Stimulated activated memory B cell treated with anti-CD40 and anti-IgM and Interleukin-4, amounts not matched to agents 10 μg/mL and 1 μg/mL and 100 μg/mL, for 72 hours (primary cell): Measurements from ENCODE around the gene DRD1.
"Not testable (repeated sequence)": the region's sequence is repeated elsewhere in the genome, so short reads cannot be mapped to it uniquely, and the experiment has no call there.

Experiments used
- ATAC-seq: fragments of 150-1000 bp; cut with Tn5 transposase; 2 replicates; pipeline ENCODE4 v1.10.0; 2021
- H3K27ac Mint-ChIP-seq: one replicate; pipeline ENCODE4 v1.8.0; 2022; ENCODE audit warnings: mild to moderate bottlenecking, mixed read lengths
- H3K27me3 Mint-ChIP-seq: one replicate; pipeline ENCODE4 v1.8.0; 2022; ENCODE audit warnings: mixed read lengths
- H3K36me3 Mint-ChIP-seq: one replicate; pipeline ENCODE4 v1.8.0; 2022; ENCODE audit warnings: mixed read lengths
- H3K4me1 Mint-ChIP-seq: one replicate; pipeline ENCODE4 v1.8.0; 2022; ENCODE audit warnings: mixed read lengths
- H3K4me3 Mint-ChIP-seq: one replicate; pipeline ENCODE4 v1.8.0; 2022; ENCODE audit warnings: mild to moderate bottlenecking, moderate library complexity, mixed read lengths
- H3K9me3 Mint-ChIP-seq: one replicate; pipeline ENCODE4 v1.8.0; 2022; ENCODE audit warnings: mixed read lengths

DRD1 gene

DNA sequence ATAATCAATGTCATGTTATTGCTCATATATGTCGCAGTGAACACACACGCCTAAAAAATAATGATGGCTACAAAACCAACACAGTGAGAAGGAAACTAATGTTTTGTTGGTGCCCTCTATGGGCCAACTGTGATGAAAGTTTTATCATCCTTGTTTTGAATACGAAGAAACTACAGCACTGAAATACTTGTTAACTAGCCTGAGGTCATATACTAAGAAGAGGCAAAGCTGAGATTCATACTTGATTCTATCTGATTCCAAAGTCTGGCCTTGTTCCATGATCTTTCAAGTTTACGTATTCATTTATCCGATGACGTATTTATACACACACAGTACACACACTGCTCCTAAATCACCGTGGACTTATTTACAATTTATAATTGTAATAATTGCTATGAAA is 16.1 kb upstream of the DRD1 start:
- H3K36me3 Mint-ChIP-seq, result no peaks in the 10 kb centered on the region
- peaks cover 23% of the 10 kb centered on the region for H3K27me3 Mint-ChIP-seq
- H3K4me1 Mint-ChIP-seq, result peaks cover 9% of the 10 kb centered on the region
- ATAC-seq, result no peak
- no peak overlapping the region for H3K4me3 Mint-ChIP-seq
- no peaks in the 10 kb centered on the region for H3K9me3 Mint-ChIP-seq
- H3K27ac Mint-ChIP-seq, result no peak overlapping the region

DNA sequence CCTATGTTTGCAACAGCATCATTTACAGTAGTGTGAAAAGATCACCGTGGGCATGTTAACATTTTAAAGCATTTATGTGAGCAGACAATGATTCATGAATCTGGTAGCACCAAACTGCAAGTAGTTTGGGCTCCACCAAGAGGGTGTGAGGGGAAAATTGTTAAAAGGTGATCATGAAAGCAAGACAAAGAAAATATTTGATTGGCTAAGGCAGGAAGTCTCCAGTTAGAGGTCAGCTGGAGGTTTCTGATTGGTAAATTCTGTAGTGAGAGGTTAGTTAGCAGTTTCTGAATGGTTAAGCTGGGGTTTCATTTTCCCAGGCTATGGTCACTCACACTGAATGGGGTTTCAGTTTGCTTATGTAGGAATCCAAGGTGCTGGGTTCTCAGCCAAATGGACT is 13.5 kb upstream of the DRD1 start:
- Mint-ChIP-seq H3K27me3 (peaks cover 50% of the 10 kb centered on the region), H3K4me3 (no peak overlapping the region), H3K36me3 (no peaks in the 10 kb centered on the region), H3K9me3 (no peaks in the 10 kb centered on the region), H3K27ac (no peak overlapping the region), H3K4me1 (no peaks in the 10 kb centered on the region)
- ATAC-seq, result no peak

DNA sequence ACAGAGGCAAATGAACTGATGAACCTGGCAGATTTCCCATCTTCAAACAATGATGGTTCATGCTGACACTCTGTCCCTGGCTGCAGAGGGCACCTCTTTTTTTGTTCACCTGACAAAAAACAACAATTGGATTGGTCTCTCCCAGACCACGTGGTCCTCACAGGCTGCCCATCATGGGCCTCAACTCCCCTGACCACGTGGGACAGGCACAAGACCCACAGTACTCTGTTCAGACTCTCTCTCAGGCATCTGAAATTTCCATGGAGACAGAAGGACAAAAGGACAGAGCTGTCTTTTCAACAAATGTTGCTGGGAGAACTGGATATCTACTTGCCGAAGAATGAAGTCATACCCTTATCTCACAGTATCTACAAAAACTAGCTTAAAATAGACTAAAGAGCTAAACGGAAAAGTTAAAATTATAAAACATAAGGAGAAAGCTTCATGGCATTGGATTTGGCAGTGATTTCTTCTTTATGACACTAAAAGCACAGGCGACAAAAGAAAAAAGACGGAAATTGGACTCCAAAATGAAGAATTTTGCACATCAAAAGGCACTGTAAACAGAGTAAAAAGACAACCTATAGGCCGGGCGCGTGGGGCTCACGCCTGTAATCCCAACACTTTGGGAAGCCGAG is 12.2 kb upstream of the DRD1 start:
- no peak for ATAC-seq
- Mint-ChIP-seq H3K9me3 (no peaks in the 10 kb centered on the region), H3K27me3 (peaks cover 50% of the 10 kb centered on the region), H3K4me3 (no peak overlapping the region), H3K36me3 (no peaks in the 10 kb centered on the region), H3K27ac (no peak overlapping the region), H3K4me1 (no peaks in the 10 kb centered on the region)

DNA sequence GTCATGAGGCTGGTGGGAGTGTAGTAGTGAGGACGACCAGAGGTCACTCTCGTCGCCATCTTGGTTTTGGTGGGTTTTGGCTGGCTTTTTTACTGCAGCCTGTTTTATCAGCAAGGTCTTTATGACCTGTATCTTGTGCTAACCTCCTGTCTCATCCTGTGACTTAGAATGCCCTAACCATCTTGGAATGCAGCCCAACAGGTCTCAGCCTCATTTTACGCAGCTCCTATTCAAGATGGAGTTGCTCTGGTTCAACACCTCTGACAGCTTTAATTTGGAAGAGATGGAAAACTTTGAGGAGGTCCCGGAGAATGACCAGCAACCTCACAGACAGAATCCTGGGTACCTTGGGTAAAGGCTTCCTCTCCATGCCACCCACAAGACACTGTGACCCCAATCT is 10.4 kb upstream of the DRD1 start:
- not testable (repeated sequence) for H3K36me3 Mint-ChIP-seq, H3K9me3 Mint-ChIP-seq, H3K27ac Mint-ChIP-seq, H3K4me3 Mint-ChIP-seq, H3K4me1 Mint-ChIP-seq, ATAC-seq
- H3K27me3 Mint-ChIP-seq, result peaks cover 64% of the 10 kb centered on the region

DNA sequence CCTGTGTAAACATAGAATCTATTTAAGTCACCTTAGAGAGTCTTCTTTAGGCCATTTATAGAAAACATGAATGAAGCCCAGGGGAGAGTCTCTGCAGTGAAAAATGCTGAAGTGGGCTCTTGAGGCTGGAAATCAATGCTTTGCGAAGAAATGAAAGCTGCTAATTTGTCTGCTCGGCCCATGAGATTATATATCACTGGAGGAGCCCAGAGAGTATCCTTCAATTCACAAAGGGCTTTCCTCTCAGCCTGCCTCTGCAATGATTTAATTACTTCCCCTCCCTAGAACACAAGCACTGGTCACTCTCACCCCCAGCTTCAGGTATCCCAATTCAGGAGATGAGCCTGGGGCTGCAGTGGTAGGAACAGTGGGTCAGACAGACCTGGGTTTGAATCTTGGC is 8.2 kb upstream of the DRD1 start:
- Mint-ChIP-seq H3K27me3 (peaks cover 82% of the 10 kb centered on the region), H3K27ac (no peak overlapping the region), H3K4me1 (no peaks in the 10 kb centered on the region), H3K4me3 (no peak overlapping the region), H3K36me3 (no peaks in the 10 kb centered on the region), H3K9me3 (no peaks in the 10 kb centered on the region)
- no peak for ATAC-seq

DNA sequence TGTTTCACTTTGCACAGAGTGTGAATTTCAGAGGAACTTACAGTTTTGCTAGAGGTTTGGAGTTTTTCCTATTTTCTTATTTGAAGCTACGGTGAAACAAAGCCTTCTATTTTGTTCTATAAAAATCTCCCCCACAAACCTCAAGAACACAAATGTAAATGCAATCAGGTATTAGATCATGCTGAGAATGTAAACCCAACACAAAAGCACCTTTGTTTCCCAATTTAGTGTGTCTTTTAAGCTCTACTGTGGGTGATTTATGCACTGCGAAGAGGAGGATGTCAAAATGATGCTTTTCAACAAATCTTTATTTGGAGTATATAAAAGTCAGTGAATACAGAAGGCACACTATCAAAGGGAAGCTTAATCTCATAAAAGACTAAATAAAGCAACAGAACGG is 4.3 kb upstream of the DRD1 start:
- H3K9me3 Mint-ChIP-seq, result no peaks in the 10 kb centered on the region
- H3K36me3 Mint-ChIP-seq, result no peaks in the 10 kb centered on the region
- no peak for ATAC-seq
- H3K27me3 Mint-ChIP-seq, result peaks cover 83% of the 10 kb centered on the region
- no peak overlapping the region for H3K27ac Mint-ChIP-seq
- peaks cover 7% of the 10 kb centered on the region for H3K4me1 Mint-ChIP-seq
- no peak overlapping the region for H3K4me3 Mint-ChIP-seq

DNA sequence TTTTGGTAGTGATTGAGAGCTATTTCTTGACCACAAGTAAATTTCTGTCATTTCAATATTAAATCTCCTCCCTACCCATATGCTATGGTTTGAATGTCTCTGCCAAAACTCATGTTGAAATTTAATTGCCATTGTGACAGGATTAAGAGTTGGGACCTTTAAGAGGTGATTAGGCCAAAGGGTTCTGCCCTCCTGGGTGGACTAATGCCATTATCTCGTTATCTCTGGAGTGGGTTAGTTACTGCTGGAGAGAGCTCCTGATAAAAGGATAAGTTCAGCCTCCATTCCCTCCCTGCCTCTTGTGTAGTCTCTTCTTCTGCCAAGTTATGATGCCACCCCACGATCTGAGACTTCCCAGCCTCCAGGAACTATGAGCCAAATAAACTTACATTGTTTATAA is 3.6 kb upstream of the DRD1 start:
- H3K27ac Mint-ChIP-seq, result no peak overlapping the region
- no peaks in the 10 kb centered on the region for H3K9me3 Mint-ChIP-seq
- peaks cover 7% of the 10 kb centered on the region for H3K4me1 Mint-ChIP-seq
- ATAC-seq, result no peak
- peaks cover 83% of the 10 kb centered on the region for H3K27me3 Mint-ChIP-seq
- no peaks in the 10 kb centered on the region for H3K36me3 Mint-ChIP-seq
- no peak overlapping the region for H3K4me3 Mint-ChIP-seq

DNA sequence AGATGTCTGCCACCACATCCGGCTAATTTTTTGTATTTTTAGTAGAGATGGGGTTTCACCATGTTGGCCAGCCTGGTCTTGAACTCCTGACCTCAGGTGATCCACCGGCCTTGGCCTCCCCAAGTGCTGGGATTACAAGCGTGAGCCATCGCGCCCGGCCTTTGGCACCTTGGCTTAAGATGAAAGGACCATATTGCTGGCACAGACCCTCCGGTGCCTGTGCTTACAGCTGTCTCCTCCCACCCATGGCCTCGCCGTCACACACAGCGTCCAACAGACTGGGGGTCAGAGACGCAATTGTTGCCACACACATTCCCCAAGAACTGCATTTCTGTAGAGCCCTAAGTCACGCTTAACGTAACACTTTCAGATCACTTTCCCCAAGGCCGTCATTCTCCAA is 2.4 kb upstream of the DRD1 start:
- not testable (repeated sequence) for H3K9me3 Mint-ChIP-seq
- H3K27me3 Mint-ChIP-seq, result peaks cover 87% of the 10 kb centered on the region

DNA sequence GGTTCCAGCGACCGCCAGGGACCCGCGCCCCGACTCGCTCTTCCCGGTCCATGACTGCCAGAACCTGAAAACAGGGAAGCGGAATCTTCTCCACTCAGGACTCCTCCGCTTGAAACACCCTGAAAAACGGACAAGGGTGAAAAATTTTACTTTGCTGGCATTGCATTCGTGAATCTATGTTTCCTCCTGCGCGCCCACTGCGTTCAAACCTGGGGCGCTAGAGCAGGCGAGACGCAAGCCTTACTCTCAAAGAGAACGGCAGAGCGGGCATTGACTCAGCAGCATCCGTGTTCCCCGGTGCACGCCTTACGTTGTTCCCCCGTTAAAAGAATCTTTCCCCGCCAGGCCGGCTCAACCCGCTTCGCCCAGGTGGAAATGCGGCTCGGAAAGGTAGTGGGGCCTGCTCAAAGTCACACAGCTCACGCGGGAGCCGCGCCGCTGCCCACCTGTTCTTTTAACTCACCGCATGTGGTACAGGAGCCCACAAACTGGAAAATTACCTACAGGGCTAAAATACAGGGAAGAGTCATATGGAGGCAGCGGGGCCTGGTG is 999 bp upstream of the DRD1 start:
- no peaks in the 10 kb centered on the region for H3K9me3 Mint-ChIP-seq
- peak overlapping the region; percentile 34 for H3K4me3 Mint-ChIP-seq
- H3K27ac Mint-ChIP-seq, result no peak overlapping the region
- ATAC-seq, result no peak
- H3K36me3 Mint-ChIP-seq, result no peaks in the 10 kb centered on the region
- peaks cover 7% of the 10 kb centered on the region for H3K4me1 Mint-ChIP-seq
- H3K27me3 Mint-ChIP-seq, result peaks cover 73% of the 10 kb centered on the region

More for the DNA sequence above, 2.4 kb upstream of the DRD1 start:
- not testable (repeated sequence) for ATAC-seq, H3K27ac Mint-ChIP-seq, H3K4me3 Mint-ChIP-seq, H3K4me1 Mint-ChIP-seq, H3K36me3 Mint-ChIP-seq

DNA sequence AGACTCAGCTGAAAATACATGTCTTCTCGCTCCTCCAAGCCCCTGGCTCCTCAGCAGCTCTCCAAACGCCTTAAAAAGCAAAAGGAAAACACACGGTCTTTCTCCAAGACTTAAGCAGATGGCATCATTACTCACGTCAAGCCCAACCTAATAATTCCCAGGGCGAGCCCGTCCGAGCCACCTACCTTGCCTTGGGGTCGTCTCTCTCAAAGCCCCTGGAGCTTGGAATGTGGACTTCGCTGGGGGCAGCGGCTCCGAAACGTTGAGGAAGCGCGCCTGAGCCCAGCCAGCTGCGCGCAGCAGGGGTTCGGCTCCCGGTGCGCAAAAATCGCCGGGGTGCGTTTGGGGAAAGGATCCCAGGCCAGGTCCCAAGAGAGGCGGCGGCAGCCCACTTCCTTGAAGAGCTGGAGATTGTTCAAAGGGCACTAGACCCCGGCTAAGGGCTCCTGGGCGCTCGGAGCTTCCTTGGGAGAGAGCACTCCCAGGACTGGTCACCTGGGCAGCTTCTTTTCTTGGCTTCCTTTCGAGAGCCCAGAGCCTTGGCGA is 395 bp downstream of the DRD1 start:
- Mint-ChIP-seq H3K4me3 (no peak overlapping the region), H3K27me3 (peaks cover 62% of the 10 kb centered on the region), H3K4me1 (peaks cover 7% of the 10 kb centered on the region), H3K27ac (no peak overlapping the region), H3K36me3 (no peaks in the 10 kb centered on the region), H3K9me3 (no peaks in the 10 kb centered on the region)
- no peak for ATAC-seq

DNA sequence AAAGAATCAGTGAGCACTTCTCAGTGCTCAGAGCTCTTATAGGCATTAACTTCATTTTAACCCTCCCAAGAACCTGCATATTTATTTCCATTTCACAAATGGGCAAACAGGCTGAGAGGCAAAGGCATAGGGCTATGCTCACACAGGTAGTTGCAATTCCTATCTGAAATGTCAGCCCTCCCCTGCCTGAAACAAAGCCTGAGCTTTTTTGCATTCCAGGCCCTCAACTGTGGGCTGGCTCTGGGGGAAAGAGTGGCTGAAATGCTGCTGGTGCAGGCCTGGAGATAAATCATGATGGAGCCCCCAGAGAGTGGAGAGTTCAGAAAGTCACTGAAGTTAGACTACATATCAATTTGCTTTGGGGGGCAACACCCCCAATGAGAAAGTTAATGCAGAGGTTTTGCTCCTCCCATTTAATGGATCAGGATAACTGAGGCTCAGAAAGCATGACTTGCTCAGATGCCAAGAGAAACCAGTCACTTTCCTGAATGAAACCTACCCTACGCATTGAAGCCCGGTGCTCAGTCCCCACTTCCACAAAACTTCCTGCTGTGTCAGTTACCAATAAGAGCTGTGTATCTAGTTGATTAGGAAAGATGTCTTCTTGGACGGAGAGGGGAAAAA is 5.6 kb downstream of the DRD1 start:
- no peak overlapping the region for H3K4me3 Mint-ChIP-seq
- no peak for ATAC-seq
- no peaks in the 10 kb centered on the region for H3K36me3 Mint-ChIP-seq
- H3K27ac Mint-ChIP-seq, result no peak overlapping the region
- H3K9me3 Mint-ChIP-seq, result no peaks in the 10 kb centered on the region
- H3K27me3 Mint-ChIP-seq, result peaks cover 51% of the 10 kb centered on the region
- no peaks in the 10 kb centered on the region for H3K4me1 Mint-ChIP-seq

DNA sequence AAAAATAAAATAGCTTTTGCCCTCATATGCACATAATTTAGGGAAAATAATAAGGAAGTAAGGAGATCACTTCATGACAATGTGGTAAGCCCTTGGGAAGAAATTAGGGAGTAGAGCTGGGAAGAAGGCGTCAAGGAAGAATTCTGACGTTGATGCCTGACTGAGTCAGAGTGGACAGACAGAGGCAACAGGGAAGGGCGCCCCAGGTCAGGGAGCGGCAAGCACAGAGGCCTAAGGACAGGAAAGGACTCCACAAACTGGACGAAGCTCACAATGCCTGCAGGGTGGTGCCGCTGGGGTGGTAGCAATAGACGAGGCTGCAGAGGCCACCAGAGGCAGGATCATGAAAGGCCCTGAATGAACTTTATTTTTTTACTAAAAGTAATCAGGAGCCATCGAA is 7.6 kb downstream of the DRD1 start:
- no peaks in the 10 kb centered on the region for H3K9me3 Mint-ChIP-seq
- H3K27ac Mint-ChIP-seq, result no peak overlapping the region
- H3K4me3 Mint-ChIP-seq, result no peak overlapping the region
- H3K4me1 Mint-ChIP-seq, result no peaks in the 10 kb centered on the region
- H3K27me3 Mint-ChIP-seq, result peaks cover 33% of the 10 kb centered on the region
- no peaks in the 10 kb centered on the region for H3K36me3 Mint-ChIP-seq
- no peak for ATAC-seq

DNA sequence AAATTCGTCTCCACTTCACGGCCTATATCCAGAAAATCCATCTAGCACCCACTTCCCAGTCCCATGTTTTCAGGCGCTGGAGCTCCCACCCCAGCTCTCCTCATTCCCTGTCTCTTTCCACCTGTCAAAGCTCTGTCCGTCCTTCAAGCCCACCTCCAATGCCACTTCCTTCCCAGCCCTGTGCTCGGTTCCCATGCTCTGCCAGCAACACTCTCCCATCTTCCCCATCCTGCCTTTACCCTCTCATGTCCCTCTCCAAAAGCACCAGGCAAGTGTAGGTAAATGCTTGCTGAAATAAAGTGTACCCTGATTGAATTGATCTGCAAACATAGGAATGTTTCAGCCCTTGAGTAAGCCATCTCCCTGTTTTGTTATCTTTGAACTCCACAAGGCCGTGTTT is 9.2 kb downstream of the DRD1 start:
- no peaks in the 10 kb centered on the region for H3K9me3 Mint-ChIP-seq
- H3K36me3 Mint-ChIP-seq, result no peaks in the 10 kb centered on the region
- H3K4me1 Mint-ChIP-seq, result no peaks in the 10 kb centered on the region
- H3K27ac Mint-ChIP-seq, result no peak overlapping the region
- no peak overlapping the region for H3K4me3 Mint-ChIP-seq
- peaks cover 33% of the 10 kb centered on the region for H3K27me3 Mint-ChIP-seq
- no peak for ATAC-seq

DNA sequence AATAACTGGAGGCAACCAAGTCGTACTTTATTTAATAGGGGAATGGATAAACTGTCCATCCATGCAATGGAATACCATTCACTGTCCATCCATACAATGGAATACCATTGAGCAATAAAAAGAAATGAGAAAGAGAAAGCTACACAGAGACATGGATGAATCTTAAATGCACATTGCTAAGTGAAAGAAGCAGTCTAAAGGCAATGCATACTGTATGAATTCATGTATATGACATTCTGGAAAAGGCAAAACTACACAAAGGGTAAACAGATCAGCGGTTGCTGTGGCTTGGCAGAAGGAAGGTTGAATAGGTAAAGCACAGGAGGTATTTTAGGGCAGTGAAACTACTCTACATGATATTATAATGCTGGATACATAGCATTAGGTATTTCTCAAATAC is 16.2 kb downstream of the DRD1 start:
- H3K27me3 Mint-ChIP-seq, result peaks cover 12% of the 10 kb centered on the region
- no peaks in the 10 kb centered on the region for H3K4me1 Mint-ChIP-seq
- H3K4me3 Mint-ChIP-seq, result no peak overlapping the region
- H3K36me3 Mint-ChIP-seq, result no peaks in the 10 kb centered on the region
- H3K9me3 Mint-ChIP-seq, result peaks cover 7% of the 10 kb centered on the region
- no peak for ATAC-seq
- no peak overlapping the region for H3K27ac Mint-ChIP-seq

DNA sequence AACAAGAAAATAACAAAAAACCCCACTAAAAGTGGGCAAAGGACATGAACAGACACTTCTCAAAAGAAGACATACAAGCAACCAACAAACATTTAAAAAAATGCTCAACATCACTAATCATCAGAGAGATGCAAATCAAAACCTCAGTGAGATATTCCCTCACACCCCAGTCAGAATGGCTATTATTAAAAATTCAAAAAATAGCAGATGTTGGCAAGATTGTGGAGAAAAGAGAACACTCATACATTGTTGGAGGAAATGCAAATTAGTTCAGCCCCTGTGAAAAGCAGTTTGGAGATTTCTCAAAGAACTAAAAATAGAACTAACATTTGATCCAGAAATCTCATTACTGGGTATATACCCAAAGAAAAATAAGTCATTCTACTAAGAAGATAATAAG is 19.4 kb downstream of the DRD1 start:
- Mint-ChIP-seq H3K9me3 (peaks cover 13% of the 10 kb centered on the region), H3K27me3 (peaks cover 40% of the 10 kb centered on the region)
- H3K27ac Mint-ChIP-seq, ATAC-seq, H3K4me1 Mint-ChIP-seq, H3K4me3 Mint-ChIP-seq, H3K36me3 Mint-ChIP-seq: not testable (repeated sequence)

DNA sequence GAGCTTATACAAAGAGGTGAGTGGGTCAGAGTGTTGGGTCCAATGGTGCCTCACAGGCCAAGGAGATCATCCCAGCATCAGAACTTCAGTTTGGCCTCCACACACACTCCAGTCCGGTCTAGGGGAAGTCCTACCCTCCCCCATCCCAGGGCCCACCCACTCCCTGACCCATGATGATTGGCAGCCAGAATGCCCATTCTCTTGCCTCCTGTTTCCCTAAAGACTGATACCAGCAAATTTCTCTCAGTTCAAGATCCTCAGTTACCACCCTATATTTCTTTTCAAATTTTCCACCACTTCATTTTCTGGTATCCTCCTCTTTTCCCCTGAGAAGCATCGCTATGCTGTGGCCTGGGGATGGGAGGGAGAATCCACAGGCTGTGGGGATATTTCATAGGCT is 21.9 kb downstream of the DRD1 start:
- no peaks in the 10 kb centered on the region for H3K4me1 Mint-ChIP-seq
- H3K9me3 Mint-ChIP-seq, result peaks cover 6% of the 10 kb centered on the region
- H3K4me3 Mint-ChIP-seq, result no peak overlapping the region
- H3K36me3 Mint-ChIP-seq, result no peaks in the 10 kb centered on the region
- no peak overlapping the region for H3K27ac Mint-ChIP-seq
- ATAC-seq, result no peak
- H3K27me3 Mint-ChIP-seq, result peaks cover 53% of the 10 kb centered on the region
